ENCODE measurements around the gene LACTBL1.

Gene LACTBL1

GRCh38 chr1:22908880-22909426, 63.7 kb downstream of the LACTBL1 start:
- no peak for DNase-seq (ENCODE audit: low spot score in 2 of 2)
- Histone ChIP-seq H3K36me3 (replicated peaks) (no peaks in the 10 kb centered on the region), H3K4me1 (no peaks in the 10 kb centered on the region), H3K4me3 (no peak overlapping the region), H3K27me3 (ENCODE audit: low read depth) (no peaks in the 10 kb centered on the region), H3K9me3 (no peaks in the 10 kb centered on the region)
- in situ Hi-C loops (cut with MboI; ENCODE audit: low sequenced_read_pairs), result no loop called here

- no peaks in the 10 kb centered on the region for H3K4me1 ChIP-seq
- H3K9me3 ChIP-seq, result no peaks in the 10 kb centered on the region
- DNase-seq (ENCODE audit: low spot score in 2 of 2), result no peak
- H3K36me3 ChIP-seq (replicated peaks), result no peaks in the 10 kb centered on the region
- no peak overlapping the region for H3K4me3 ChIP-seq
- in situ Hi-C loops (cut with MboI; ENCODE audit: low sequenced_read_pairs), result no loop called here
- no peaks in the 10 kb centered on the region for H3K27me3 ChIP-seq (ENCODE audit: low read depth)
Measured at GRCh38 chr1:22907528-22907927, 65.1 kb downstream of the LACTBL1 start.

GRCh38 chr1:22906968-22907367, 65.7 kb downstream of the LACTBL1 start:
- H3K36me3 ChIP-seq (replicated peaks), result no peaks in the 10 kb centered on the region
- no peaks in the 10 kb centered on the region for H3K4me1 ChIP-seq
- in situ Hi-C loops (cut with MboI; ENCODE audit: low sequenced_read_pairs), result no loop called here
- no peak overlapping the region for H3K4me3 ChIP-seq
- no peaks in the 10 kb centered on the region for H3K9me3 ChIP-seq
- no peak for DNase-seq (ENCODE audit: low spot score in 2 of 2)
- no peaks in the 10 kb centered on the region for H3K27me3 ChIP-seq (ENCODE audit: low read depth)

- DNase-seq (ENCODE audit: low spot score in 2 of 2), result no peak
- Histone ChIP-seq H3K36me3 (replicated peaks) (no peaks in the 10 kb centered on the region), H3K27me3 (ENCODE audit: low read depth) (no peaks in the 10 kb centered on the region), H3K4me3 (no peak overlapping the region), H3K9me3 (no peaks in the 10 kb centered on the region), H3K4me1 (no peaks in the 10 kb centered on the region)
- in situ Hi-C loops (cut with MboI; ENCODE audit: low sequenced_read_pairs), result no loop called here
Measured at GRCh38 chr1:22903113-22903512, 69.6 kb downstream of the LACTBL1 start.

Data from HAP-1 (cell line).